ENCODE data around the gene RGS6. TPM values are rescaled to one million over a fixed set of nuclear protein-coding genes. Genes with fewer than 3 reads are reported as not detected.

The RGS6 gene
- total RNA-seq, 2 donors from 2014 or later: 0.15 to 0.45 TPM

GRCh38 chr14:72433511-72433910 lies 501.3 kb downstream of the RGS6 start:
- no peaks in the 10 kb centered on the region for H3K9me3 ChIP-seq
- no peak overlapping the region for H3K9ac ChIP-seq (ENCODE audit: low read depth in 2 of 2, low read length in 2 of 2)
- H3K27me3 ChIP-seq: no peaks in the 10 kb centered on the region
- no peaks in the 10 kb centered on the region for H3K4me1 ChIP-seq
- H3K27ac ChIP-seq: no peak overlapping the region
- intact Hi-C loops (cut with DNase I): no loop called here
- no peak for DNase-seq
- H3K36me3 ChIP-seq: no peaks in the 10 kb centered on the region
- TF ChIP-seq CTCF (IDR thresholded peaks at IDR 0.05): no peak
- H3K4me3 ChIP-seq: no peak overlapping the region

GRCh38 chr14:72434856-72435255 lies 502.6 kb downstream of the RGS6 start:
- TF ChIP-seq CTCF (IDR thresholded peaks at IDR 0.05): no peak
- intact Hi-C loops (cut with DNase I): no loop called here
- no peak for DNase-seq

GRCh38 chr14:72439707-72440106 lies 507.5 kb downstream of the RGS6 start:
- H3K4me3 ChIP-seq: no peak overlapping the region
- H3K27me3 ChIP-seq: no peaks in the 10 kb centered on the region
- H3K4me1 ChIP-seq: no peaks in the 10 kb centered on the region
- no peaks in the 10 kb centered on the region for H3K36me3 ChIP-seq
- no peak for TF ChIP-seq CTCF (IDR thresholded peaks at IDR 0.05)
- intact Hi-C loops (cut with DNase I): no loop called here
- H3K9ac ChIP-seq (ENCODE audit: low read depth in 2 of 2, low read length in 2 of 2): no peak overlapping the region
- H3K9me3 ChIP-seq: no peaks in the 10 kb centered on the region
- H3K27ac ChIP-seq: no peak overlapping the region
- no peak for DNase-seq

More at GRCh38 chr14:72434856-72435255, 502.6 kb downstream of the RGS6 start:
- no peak overlapping the region for H3K9ac ChIP-seq (ENCODE audit: low read depth in 2 of 2, low read length in 2 of 2)
- H3K4me3 ChIP-seq: no peak overlapping the region
- H3K4me1 ChIP-seq: no peaks in the 10 kb centered on the region
- no peaks in the 10 kb centered on the region for H3K9me3 ChIP-seq
- no peaks in the 10 kb centered on the region for H3K27me3 ChIP-seq
- no peak overlapping the region for H3K27ac ChIP-seq
- H3K36me3 ChIP-seq: no peaks in the 10 kb centered on the region

GRCh38 chr14:72443256-72443655 lies 511.0 kb downstream of the RGS6 start:
- H3K4me3 ChIP-seq: no peak overlapping the region
- H3K4me1 ChIP-seq: no peaks in the 10 kb centered on the region
- no peaks in the 10 kb centered on the region for H3K36me3 ChIP-seq
- no peak for TF ChIP-seq CTCF (IDR thresholded peaks at IDR 0.05)
- H3K9ac ChIP-seq (ENCODE audit: low read depth in 2 of 2, low read length in 2 of 2): no peak overlapping the region
- intact Hi-C loops (cut with DNase I): no loop called here
- H3K27me3 ChIP-seq: no peaks in the 10 kb centered on the region
- DNase-seq: no peak
- no peak overlapping the region for H3K27ac ChIP-seq
- no peaks in the 10 kb centered on the region for H3K9me3 ChIP-seq

GRCh38 chr14:72443991-72444441 lies 511.8 kb downstream of the RGS6 start:
- Histone ChIP-seq H3K36me3 (no peaks in the 10 kb centered on the region), H3K27me3 (no peaks in the 10 kb centered on the region), H3K9ac (ENCODE audit: low read depth in 2 of 2, low read length in 2 of 2) (no peak overlapping the region), H3K9me3 (no peaks in the 10 kb centered on the region), H3K27ac (no peak overlapping the region), H3K4me1 (no peaks in the 10 kb centered on the region), H3K4me3 (no peak overlapping the region)
- no peak for DNase-seq
- TF ChIP-seq CTCF (IDR thresholded peaks at IDR 0.05): no peak
- intact Hi-C loops (cut with DNase I): no loop called here

- no peak overlapping the region for H3K27ac ChIP-seq
- H3K9ac ChIP-seq (ENCODE audit: low read depth in 2 of 2, low read length in 2 of 2): no peak overlapping the region
- H3K27me3 ChIP-seq: no peaks in the 10 kb centered on the region
- no peaks in the 10 kb centered on the region for H3K4me1 ChIP-seq
- H3K36me3 ChIP-seq: no peaks in the 10 kb centered on the region
- intact Hi-C loops (cut with DNase I): no loop called here
- no peaks in the 10 kb centered on the region for H3K9me3 ChIP-seq
- TF ChIP-seq CTCF (IDR thresholded peaks at IDR 0.05): no peak
- no peak overlapping the region for H3K4me3 ChIP-seq
- no peak for DNase-seq
Measured at GRCh38 chr14:72444701-72445100, 512.5 kb downstream of the RGS6 start.

All from colonic mucosa (tissue), 4 donors.